ENCODE measurements around the gene CMSS1.
"Not testable (repeated sequence)": the region's sequence is repeated elsewhere in the genome, so short reads cannot be mapped to it uniquely, and the experiment has no call there.

The CMSS1 gene

DNA sequence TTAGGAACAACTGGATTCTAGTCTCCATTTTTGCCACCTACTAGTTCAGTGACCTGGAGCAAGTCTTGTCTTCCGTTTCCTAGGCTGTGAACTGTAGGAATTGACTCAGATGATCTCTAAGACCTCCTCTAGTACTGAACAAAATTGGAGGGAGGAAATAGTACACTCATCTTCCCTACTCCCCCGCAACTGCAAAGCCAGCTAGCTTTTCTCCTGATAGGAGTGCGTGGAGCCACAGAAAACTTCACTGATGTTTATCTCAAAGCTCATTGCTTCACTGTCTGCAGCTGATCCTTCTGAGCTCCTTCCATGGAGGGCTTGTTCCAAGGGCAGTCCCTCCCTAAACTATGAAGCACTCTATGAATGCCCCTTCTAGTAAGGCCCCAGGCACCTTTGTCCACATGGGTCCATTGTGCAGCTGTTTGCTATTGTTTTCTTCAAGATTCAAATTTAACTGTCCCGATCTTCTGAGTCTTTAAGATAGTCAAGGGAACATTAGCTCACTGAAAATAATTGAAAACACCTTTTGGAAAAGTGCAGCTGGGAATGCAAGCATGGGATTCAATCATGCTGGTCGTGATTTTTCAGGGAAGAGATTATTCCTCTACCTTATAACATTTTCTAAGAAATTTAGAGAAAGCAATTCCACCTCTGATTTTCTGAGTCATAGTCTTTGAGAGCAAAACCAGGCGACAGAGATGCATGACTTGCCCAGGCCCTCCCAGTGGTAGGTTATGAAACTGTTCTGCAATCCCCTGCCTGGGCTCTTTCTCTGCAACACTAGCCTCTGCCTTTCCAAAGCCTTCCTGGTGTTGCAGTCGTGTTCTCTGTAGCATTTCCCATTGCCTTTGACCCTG lies 272.4 kb downstream of the CMSS1 start:
- Histone ChIP-seq H3K36me3 (ENCODE audit: control insufficient read depth, insufficient read depth, low read length) (no peaks in the 10 kb centered on the region), H3K9ac (no peak overlapping the region), H3K9me3 (ENCODE audit: control insufficient read depth, low read length) (no peaks in the 10 kb centered on the region), H3K27me3 (ENCODE audit: control insufficient read depth, insufficient read depth, low read length) (no peaks in the 10 kb centered on the region), H3K4me2 (ENCODE audit: low read length) (no peak overlapping the region), H3K27ac (no peak overlapping the region), H3K79me2 (no peaks in the 10 kb centered on the region), H2AFZ (peak overlapping the region; percentile 1), H3K4me1 (peaks cover 3% of the 10 kb centered on the region), H3K4me3 (ENCODE audit: low read depth, low read length) (no peak overlapping the region)
- TF ChIP-seq, protein P1, sequence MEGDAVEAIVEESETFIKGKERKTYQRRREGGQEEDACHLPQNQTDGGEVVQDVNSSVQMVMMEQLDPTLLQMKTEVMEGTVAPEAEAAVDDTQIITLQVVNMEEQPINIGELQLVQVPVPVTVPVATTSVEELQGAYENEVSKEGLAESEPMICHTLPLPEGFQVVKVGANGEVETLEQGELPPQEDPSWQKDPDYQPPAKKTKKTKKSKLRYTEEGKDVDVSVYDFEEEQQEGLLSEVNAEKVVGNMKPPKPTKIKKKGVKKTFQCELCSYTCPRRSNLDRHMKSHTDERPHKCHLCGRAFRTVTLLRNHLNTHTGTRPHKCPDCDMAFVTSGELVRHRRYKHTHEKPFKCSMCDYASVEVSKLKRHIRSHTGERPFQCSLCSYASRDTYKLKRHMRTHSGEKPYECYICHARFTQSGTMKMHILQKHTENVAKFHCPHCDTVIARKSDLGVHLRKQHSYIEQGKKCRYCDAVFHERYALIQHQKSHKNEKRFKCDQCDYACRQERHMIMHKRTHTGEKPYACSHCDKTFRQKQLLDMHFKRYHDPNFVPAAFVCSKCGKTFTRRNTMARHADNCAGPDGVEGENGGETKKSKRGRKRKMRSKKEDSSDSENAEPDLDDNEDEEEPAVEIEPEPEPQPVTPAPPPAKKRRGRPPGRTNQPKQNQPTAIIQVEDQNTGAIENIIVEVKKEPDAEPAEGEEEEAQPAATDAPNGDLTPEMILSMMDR (IDR thresholded peaks at IDR 0.05) = no peak

- Histone ChIP-seq H3K9me3 (ENCODE audit: control insufficient read depth, low read length) (no peaks in the 10 kb centered on the region), H3K27ac (no peak overlapping the region), H3K4me1 (peaks cover 3% of the 10 kb centered on the region), H3K4me3 (ENCODE audit: low read depth, low read length) (no peak overlapping the region), H3K79me2 (no peaks in the 10 kb centered on the region), H3K9ac (no peak overlapping the region), H2AFZ (no peak overlapping the region), H3K4me2 (ENCODE audit: low read length) (no peak overlapping the region), H3K36me3 (ENCODE audit: control insufficient read depth, insufficient read depth, low read length) (no peaks in the 10 kb centered on the region), H3K27me3 (ENCODE audit: control insufficient read depth, insufficient read depth, low read length) (no peaks in the 10 kb centered on the region)
- TF ChIP-seq, protein P1 (IDR thresholded peaks at IDR 0.05) = no peak
Measured at GRCh38 chr3:100090669-100091005, 273.0 kb downstream of the CMSS1 start.

DNA sequence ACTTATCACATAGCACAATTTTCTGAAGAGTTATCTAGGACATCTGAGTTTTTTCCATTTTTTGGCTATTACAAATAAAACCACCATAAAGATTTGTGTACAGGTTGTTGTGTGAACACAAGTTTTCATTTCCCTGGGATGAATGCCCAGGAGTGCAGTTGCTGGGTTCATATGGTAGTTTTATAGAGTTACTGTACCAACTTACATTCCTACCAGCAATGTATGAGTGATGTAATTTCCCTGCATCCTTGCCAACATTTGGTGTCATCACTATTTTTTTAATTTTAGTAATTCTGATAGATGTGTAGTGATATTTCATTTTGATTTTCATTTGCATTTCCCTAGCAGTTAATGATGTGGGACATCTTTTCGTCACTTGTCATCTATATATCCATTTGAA lies 276.2 kb downstream of the CMSS1 start:
- peaks cover 19% of the 10 kb centered on the region for H3K4me1 ChIP-seq

DNA sequence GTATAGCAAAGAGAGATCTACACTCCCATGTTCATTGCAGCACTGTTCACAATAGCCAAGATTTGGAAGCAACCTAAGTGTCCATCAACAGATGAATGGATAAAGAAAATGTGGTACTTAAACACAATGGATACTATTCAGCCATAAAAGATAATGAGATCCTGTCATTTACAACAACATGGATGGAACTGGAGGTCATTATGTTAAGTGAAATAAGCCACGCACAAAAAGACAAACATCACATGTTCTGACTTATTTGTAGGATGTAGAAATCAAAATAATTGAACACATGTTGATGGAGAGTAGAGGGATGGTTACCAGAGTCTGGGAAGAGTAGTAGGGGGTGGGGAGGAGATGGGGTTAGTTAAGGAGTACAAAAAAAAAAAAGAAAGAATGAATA lies 278.6 kb downstream of the CMSS1 start:
- H3K36me3 ChIP-seq (ENCODE audit: control insufficient read depth, insufficient read depth, low read length); H3K79me2 ChIP-seq; H3K27me3 ChIP-seq (ENCODE audit: control insufficient read depth, insufficient read depth, low read length); H3K27ac ChIP-seq; H3K4me3 ChIP-seq (ENCODE audit: low read depth, low read length); H2AFZ ChIP-seq; H3K9me3 ChIP-seq (ENCODE audit: control insufficient read depth, low read length); H3K4me2 ChIP-seq (ENCODE audit: low read length); H3K9ac ChIP-seq: not testable (repeated sequence)
- peaks cover 17% of the 10 kb centered on the region for H3K4me1 ChIP-seq

More for the DNA sequence above, 276.2 kb downstream of the CMSS1 start:
- no peak overlapping the region for H2AFZ ChIP-seq
- no peaks in the 10 kb centered on the region for H3K79me2 ChIP-seq
- H3K9me3 ChIP-seq (ENCODE audit: control insufficient read depth, low read length) = no peaks in the 10 kb centered on the region
- no peak overlapping the region for H3K4me2 ChIP-seq (ENCODE audit: low read length)
- no peak overlapping the region for H3K27ac ChIP-seq
- no peak overlapping the region for H3K9ac ChIP-seq
- H3K27me3 ChIP-seq (ENCODE audit: control insufficient read depth, insufficient read depth, low read length) = no peaks in the 10 kb centered on the region
- H3K4me3 ChIP-seq (ENCODE audit: low read depth, low read length) = no peak overlapping the region
- TF ChIP-seq, protein P1 (IDR thresholded peaks at IDR 0.05) = no peak
- H3K36me3 ChIP-seq (ENCODE audit: control insufficient read depth, insufficient read depth, low read length) = no peaks in the 10 kb centered on the region

- no peak overlapping the region for H3K27ac ChIP-seq
- no peaks in the 10 kb centered on the region for H3K79me2 ChIP-seq
- H3K27me3 ChIP-seq (ENCODE audit: control insufficient read depth, insufficient read depth, low read length) = no peaks in the 10 kb centered on the region
- H3K36me3 ChIP-seq (ENCODE audit: control insufficient read depth, insufficient read depth, low read length) = no peaks in the 10 kb centered on the region
- no peaks in the 10 kb centered on the region for H3K9me3 ChIP-seq (ENCODE audit: control insufficient read depth, low read length)
- no peak overlapping the region for H3K9ac ChIP-seq
- H2AFZ ChIP-seq = no peak overlapping the region
- H3K4me2 ChIP-seq (ENCODE audit: low read length) = no peak overlapping the region
- peaks cover 17% of the 10 kb centered on the region for H3K4me1 ChIP-seq
- H3K4me3 ChIP-seq (ENCODE audit: low read depth, low read length) = no peak overlapping the region
- TF ChIP-seq, protein P1 (IDR thresholded peaks at IDR 0.05) = no peak
Measured at GRCh38 chr3:100096866-100097265, 279.2 kb downstream of the CMSS1 start.
